Trophoblast cell (in vitro differentiated cells and primary cell): ENCODE results near the gene TSPAN12.

Experiments
- DNase-seq, 2 donors: peaks; one replicate each; pipeline ENCODE4 v3.0.0-alpha.2; 2016
- H2AFZ ChIP-seq: 2 replicates; pipeline ENCODE4 v1.6.1; 2013; ENCODE audit warnings: low read length, moderate library complexity, mild to moderate bottlenecking; ENCODE audit not compliant: insufficient read depth, poor library complexity
- H2AK5ac ChIP-seq: 2 replicates; pipeline ENCODE4 v1.6.1; 2013; ENCODE audit warnings: mild to moderate bottlenecking, low read length
- H2BK120ac ChIP-seq: 2 replicates; pipeline ENCODE4 v1.6.1; 2013; ENCODE audit warnings: low read length, mild to moderate bottlenecking, moderate library complexity; ENCODE audit not compliant: insufficient read depth, poor library complexity
- H2BK12ac ChIP-seq: 2 replicates; pipeline ENCODE4 v1.6.1; 2013; ENCODE audit warnings: mild to moderate bottlenecking, low read length, moderate library complexity
- H2BK5ac ChIP-seq: 2 replicates; pipeline ENCODE4 v1.6.1; 2013; ENCODE audit warnings: low read length, low read depth, moderate library complexity, mild to moderate bottlenecking; ENCODE audit not compliant: poor library complexity
- H3K14ac ChIP-seq: 2 replicates; pipeline ENCODE4 v1.6.1; 2013; ENCODE audit warnings: mild to moderate bottlenecking, low read length
- H3K18ac ChIP-seq: 2 replicates; pipeline ENCODE4 v1.6.1; 2013; ENCODE audit warnings: mild to moderate bottlenecking, low read length
- H3K23ac ChIP-seq: 2 replicates; pipeline ENCODE4 v1.6.1; 2013; ENCODE audit warnings: low read length
- H3K27ac ChIP-seq: 2 replicates; pipeline ENCODE4 v1.5.1; 2013; ENCODE audit warnings: low read depth, mild to moderate bottlenecking, inconsistent platforms, low read length, moderate library complexity
- H3K27me3 ChIP-seq: 2 replicates; pipeline ENCODE4 v1.6.1; 2013; ENCODE audit warnings: inconsistent platforms, mild to moderate bottlenecking, low read length, moderate library complexity; ENCODE audit not compliant: insufficient read depth
- H3K36me3 ChIP-seq, 2 experiments: 1 replicate in 1 of 2; 2 replicates in 1 of 2; pipeline ENCODE4 v1.6.1; 2013; ENCODE audit warnings: low read length in 2 of 2, mild to moderate bottlenecking in 2 of 2, moderate library complexity in 1 of 2; ENCODE audit not compliant: insufficient read depth in 2 of 2, control insufficient read depth in 1 of 2
- H3K4ac ChIP-seq: 2 replicates; pipeline ENCODE4 v1.6.1; 2013; ENCODE audit warnings: low read depth, mild to moderate bottlenecking, low read length, moderate library complexity
- H3K4me1 ChIP-seq, 2 experiments: 1 replicate in 1 of 2; 2 replicates in 1 of 2; pipeline ENCODE4 v1.6.1; 2013; ENCODE audit warnings: low read length in 2 of 2, mild to moderate bottlenecking in 2 of 2, moderate library complexity in 1 of 2; ENCODE audit not compliant: insufficient read depth in 2 of 2, control insufficient read depth in 1 of 2
- H3K4me2 ChIP-seq: 2 replicates; pipeline ENCODE4 v1.6.1; 2013; ENCODE audit warnings: inconsistent platforms, mild to moderate bottlenecking, low read length, moderate library complexity
- H3K4me3 ChIP-seq: 2 replicates; pipeline ENCODE4 v1.5.1; 2013; ENCODE audit warnings: mild to moderate bottlenecking, low read depth, low read length, inconsistent platforms
- H3K79me1 ChIP-seq: one replicate; pipeline ENCODE4 v1.6.1; 2013; ENCODE audit warnings: low read length
- H3K79me2 ChIP-seq: 2 replicates; pipeline ENCODE4 v1.6.1; 2013; ENCODE audit warnings: low read length, mild to moderate bottlenecking; ENCODE audit not compliant: control insufficient read depth, insufficient read depth, poor library complexity
- H3K9ac ChIP-seq: 2 replicates; pipeline ENCODE4 v1.6.1; 2013; ENCODE audit warnings: mild to moderate bottlenecking, low read length
- H3K9me3 ChIP-seq: 2 replicates; pipeline ENCODE4 v1.6.1; 2013; ENCODE audit warnings: low read depth, mild to moderate bottlenecking, control low read depth, inconsistent platforms, low read length; ENCODE audit not compliant: insufficient read depth
- H4K12ac ChIP-seq: 2 replicates; pipeline ENCODE4 v1.6.1; 2013; ENCODE audit warnings: low read depth, mild to moderate bottlenecking, low read length, moderate library complexity
- H4K8ac ChIP-seq: 2 replicates; pipeline ENCODE4 v1.6.1; 2013; ENCODE audit warnings: low read depth, mild to moderate bottlenecking, low read length, moderate library complexity
- H4K91ac ChIP-seq: one replicate; pipeline ENCODE4 v1.6.1; 2013; ENCODE audit warnings: low read depth, mild to moderate bottlenecking, low read length, moderate library complexity
- WGBS: extraction: QIAGEN DNeasy Blood & Tissue Kit; methylation state at CpG from one replicate; pipeline ENCODE4 v1.1.7; 2013; ENCODE audit warnings: missing lambda C conversion rate; ENCODE audit not compliant: insufficient read length, insufficient coverage; ENCODE audit errors: extremely low coverage; 5-methylcytosine and 5-hydroxymethylcytosine counted together

Gene TSPAN12

GRCh38 chr7:120836556-120837115, 21.3 kb downstream of the TSPAN12 start:
- H3K23ac ChIP-seq, result no peak overlapping the region
- H2AK5ac ChIP-seq, result no peak overlapping the region
- DNase-seq, result no peak
- peaks cover 2 to 3% of the 10 kb centered on the region in 2 experiments for H3K36me3 ChIP-seq
- no peaks in the 10 kb centered on the region for H3K79me1 ChIP-seq
- no peak overlapping the region for H2BK120ac ChIP-seq
- H3K9ac ChIP-seq, result no peak overlapping the region
- no peak overlapping the region for H3K14ac ChIP-seq
- H3K27me3 ChIP-seq, result no peaks in the 10 kb centered on the region
- no CpG with 5 or more reads among the region's 1 CpG for WGBS
- no peak overlapping the region for H3K18ac ChIP-seq
- H3K4ac ChIP-seq, result no peak overlapping the region
- H2AFZ ChIP-seq, result no peak overlapping the region
- H4K12ac ChIP-seq, result no peak overlapping the region
- no peaks in the 10 kb centered on the region for H3K4me1 ChIP-seq
- no peak overlapping the region for H4K91ac ChIP-seq
- no peak overlapping the region for H2BK5ac ChIP-seq
- H3K27ac ChIP-seq, result no peak overlapping the region
- H4K8ac ChIP-seq, result no peak overlapping the region
- no peaks in the 10 kb centered on the region for H3K79me2 ChIP-seq
- H3K4me2 ChIP-seq, result no peak overlapping the region
- no peak overlapping the region for H2BK12ac ChIP-seq
- H3K4me3 ChIP-seq, result no peak overlapping the region
- H3K9me3 ChIP-seq, result no peaks in the 10 kb centered on the region

GRCh38 chr7:120834726-120835125, 23.2 kb downstream of the TSPAN12 start:
- no peak overlapping the region for H2AK5ac ChIP-seq
- WGBS, result no CpG with 5 or more reads among the region's 2 CpGs
- H3K4me3 ChIP-seq, result no peak overlapping the region

GRCh38 chr7:120833546-120833945, 24.4 kb downstream of the TSPAN12 start:
- no peak overlapping the region for H3K18ac ChIP-seq
- H4K12ac ChIP-seq, result no peak overlapping the region
- no peak overlapping the region for H2BK12ac ChIP-seq

More at GRCh38 chr7:120834726-120835125, 23.2 kb downstream of the TSPAN12 start:
- Histone ChIP-seq H2BK12ac (no peak overlapping the region), H3K9me3 (no peaks in the 10 kb centered on the region), H3K18ac (no peak overlapping the region), H3K27me3 (no peaks in the 10 kb centered on the region), H4K12ac (no peak overlapping the region), H3K79me2 (no peaks in the 10 kb centered on the region), H3K23ac (no peak overlapping the region), H3K79me1 (no peaks in the 10 kb centered on the region), H3K36me3 (peaks cover 2 to 3% of the 10 kb centered on the region in 2 experiments), H4K8ac (no peak overlapping the region), H2AFZ (no peak overlapping the region), H2BK120ac (no peak overlapping the region), H3K9ac (no peak overlapping the region), H4K91ac (no peak overlapping the region), H3K4me1 (no peaks in the 10 kb centered on the region), H3K27ac (no peak overlapping the region), H2BK5ac (no peak overlapping the region), H3K4me2 (no peak overlapping the region), H3K4ac (no peak overlapping the region), H3K14ac (no peak overlapping the region)
- no peak for DNase-seq

GRCh38 chr7:120832803-120833202, 25.1 kb downstream of the TSPAN12 start:
- WGBS, result no CpG with 5 or more reads among the region's 2 CpGs
- Histone ChIP-seq H3K27ac (no peak overlapping the region), H2BK12ac (no peak overlapping the region), H3K9ac (no peak overlapping the region), H3K4ac (no peak overlapping the region), H4K8ac (no peak overlapping the region), H4K91ac (no peak overlapping the region), H2BK120ac (no peak overlapping the region), H3K4me2 (no peak overlapping the region), H3K79me2 (no peaks in the 10 kb centered on the region), H3K23ac (no peak overlapping the region), H4K12ac (no peak overlapping the region), H3K14ac (no peak overlapping the region), H2BK5ac (no peak overlapping the region), H3K36me3 (peaks cover 2 to 3% of the 10 kb centered on the region in 2 experiments), H3K4me3 (no peak overlapping the region), H2AK5ac (no peak overlapping the region), H3K4me1 (no peaks in the 10 kb centered on the region), H3K27me3 (no peaks in the 10 kb centered on the region), H3K9me3 (no peaks in the 10 kb centered on the region), H3K18ac (no peak overlapping the region), H2AFZ (no peak overlapping the region), H3K79me1 (no peaks in the 10 kb centered on the region)
- DNase-seq, result no peak

More at GRCh38 chr7:120833546-120833945, 24.4 kb downstream of the TSPAN12 start:
- Histone ChIP-seq H3K23ac (no peak overlapping the region), H2BK120ac (no peak overlapping the region), H3K79me1 (no peaks in the 10 kb centered on the region), H2AFZ (no peak overlapping the region), H3K14ac (no peak overlapping the region), H3K4me1 (no peaks in the 10 kb centered on the region), H3K4me3 (no peak overlapping the region), H3K27ac (no peak overlapping the region), H3K27me3 (no peaks in the 10 kb centered on the region), H3K36me3 (peaks cover 2 to 3% of the 10 kb centered on the region in 2 experiments), H3K4me2 (no peak overlapping the region), H3K9me3 (no peaks in the 10 kb centered on the region), H2AK5ac (no peak overlapping the region), H3K4ac (no peak overlapping the region), H4K8ac (no peak overlapping the region), H2BK5ac (no peak overlapping the region), H3K9ac (no peak overlapping the region), H3K79me2 (no peaks in the 10 kb centered on the region), H4K91ac (no peak overlapping the region)
- DNase-seq, result no peak
- no CpG with 5 or more reads among the region's 2 CpGs for WGBS
